ENCODE measurements around the gene VSIG8. TPM values are rescaled to one million over a fixed set of nuclear protein-coding genes. Genes with fewer than 3 reads are reported as not detected.

VSIG8 gene
- total RNA-seq, 1 donor from 2014 or later = not detected

- H3K9me3 ChIP-seq = no peaks in the 10 kb centered on the region
- no peak for TF ChIP-seq CTCF (IDR thresholded peaks at IDR 0.05)
- no peaks in the 10 kb centered on the region for H3K36me3 ChIP-seq
- ATAC-seq = no peak
- H3K4me3 ChIP-seq = no peak overlapping the region
- no peaks in the 10 kb centered on the region for H3K27me3 ChIP-seq
- H3K27ac ChIP-seq = no peak overlapping the region
- peaks cover 10% of the 10 kb centered on the region for H3K4me1 ChIP-seq
- intact Hi-C loops (cut with DNase I) = no loop called here
- DNase-seq = no peak
Observed at GRCh38 chr1:159848326-159848725, 14.1 kb downstream of the VSIG8 start.

- Histone ChIP-seq H3K27ac (no peak overlapping the region), H3K27me3 (no peaks in the 10 kb centered on the region), H3K9me3 (no peaks in the 10 kb centered on the region), H3K36me3 (no peaks in the 10 kb centered on the region), H3K4me1 (no peaks in the 10 kb centered on the region), H3K4me3 (no peak overlapping the region)
- intact Hi-C loops (cut with DNase I) = no loop called here
- no peak for TF ChIP-seq CTCF (IDR thresholded peaks at IDR 0.05)
- DNase-seq (no peak), ATAC-seq (no peak)
Observed at GRCh38 chr1:159847231-159847630, 15.2 kb downstream of the VSIG8 start.

DNA sequence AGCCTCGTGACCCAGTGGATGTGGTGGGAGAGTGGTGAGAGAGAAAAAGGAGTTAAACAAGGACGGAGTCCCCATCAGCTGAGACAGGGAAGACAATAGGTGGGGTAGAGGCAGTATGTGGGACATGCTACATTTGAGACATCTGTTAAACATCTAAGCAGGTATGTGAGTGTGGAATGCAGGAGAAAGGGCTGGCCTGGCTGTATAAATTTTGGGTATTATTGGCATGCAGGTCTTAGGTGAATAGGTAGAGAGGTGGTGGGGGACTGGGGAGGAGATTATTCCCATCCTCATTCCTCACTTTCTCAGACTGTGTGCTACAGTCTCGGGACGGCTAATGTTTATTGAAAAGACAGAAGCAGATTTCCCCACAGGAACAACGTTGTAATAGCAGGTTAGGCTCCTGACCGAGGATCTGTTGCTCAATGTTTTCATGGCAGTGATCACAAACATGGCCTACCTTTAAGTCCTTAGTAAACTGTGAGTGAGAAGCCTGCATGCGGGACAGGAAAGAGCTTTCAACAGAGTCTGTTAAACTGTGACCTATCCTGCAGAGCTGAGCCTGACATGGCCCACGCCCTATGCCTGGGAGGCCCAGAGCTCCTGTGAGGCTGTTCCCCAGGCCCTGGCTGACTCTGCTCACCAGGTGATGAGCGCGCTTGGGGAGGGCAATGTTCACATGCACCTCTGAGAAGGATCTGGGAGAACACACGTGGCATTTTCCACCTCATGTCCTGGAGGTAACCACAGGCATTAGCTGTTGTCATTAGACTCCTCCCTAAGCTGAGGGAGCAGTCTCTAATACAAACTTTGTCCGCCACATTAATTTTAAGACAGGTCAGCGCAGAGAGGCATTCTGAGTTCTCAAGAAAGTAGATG is 16.5 kb downstream of the VSIG8 start:
- H3K4me3 ChIP-seq = no peak overlapping the region
- H3K27ac ChIP-seq = no peak overlapping the region
- no peaks in the 10 kb centered on the region for H3K36me3 ChIP-seq
- no peak for TF ChIP-seq CTCF (IDR thresholded peaks at IDR 0.05)
- intact Hi-C loops (cut with DNase I) = no loop called here
- DNase-seq = no peak
- H3K9me3 ChIP-seq = no peaks in the 10 kb centered on the region
- no peaks in the 10 kb centered on the region for H3K27me3 ChIP-seq
- ATAC-seq = peak; percentile 35
- no peaks in the 10 kb centered on the region for H3K4me1 ChIP-seq

DNA sequence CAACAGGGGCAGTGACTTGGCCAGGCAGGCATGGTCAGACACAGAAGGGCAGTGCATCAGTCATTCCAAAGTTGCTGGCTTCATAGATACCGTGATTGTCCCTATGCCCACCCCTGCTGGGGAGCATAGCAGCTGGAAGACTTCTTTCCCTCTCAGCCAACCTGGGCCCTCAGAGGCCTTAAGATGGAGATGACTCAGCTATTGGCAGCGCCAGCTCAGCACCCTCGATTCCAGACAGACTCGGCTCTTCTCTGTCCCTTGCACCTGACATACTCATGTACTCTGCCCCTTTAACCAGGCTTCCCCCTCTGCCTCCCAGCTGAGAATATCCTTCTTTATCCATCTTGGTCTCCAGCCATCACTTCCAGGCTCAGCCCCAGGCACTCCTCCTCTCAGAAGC is 19.0 kb downstream of the VSIG8 start:
- ATAC-seq (no peak), DNase-seq (no peak)
- no peak for TF ChIP-seq CTCF (IDR thresholded peaks at IDR 0.05)
- Histone ChIP-seq H3K9me3 (no peaks in the 10 kb centered on the region), H3K27ac (no peak overlapping the region), H3K4me3 (no peak overlapping the region), H3K4me1 (no peaks in the 10 kb centered on the region), H3K36me3 (no peaks in the 10 kb centered on the region), H3K27me3 (no peaks in the 10 kb centered on the region)
- intact Hi-C loops (cut with DNase I) = no loop called here

DNA sequence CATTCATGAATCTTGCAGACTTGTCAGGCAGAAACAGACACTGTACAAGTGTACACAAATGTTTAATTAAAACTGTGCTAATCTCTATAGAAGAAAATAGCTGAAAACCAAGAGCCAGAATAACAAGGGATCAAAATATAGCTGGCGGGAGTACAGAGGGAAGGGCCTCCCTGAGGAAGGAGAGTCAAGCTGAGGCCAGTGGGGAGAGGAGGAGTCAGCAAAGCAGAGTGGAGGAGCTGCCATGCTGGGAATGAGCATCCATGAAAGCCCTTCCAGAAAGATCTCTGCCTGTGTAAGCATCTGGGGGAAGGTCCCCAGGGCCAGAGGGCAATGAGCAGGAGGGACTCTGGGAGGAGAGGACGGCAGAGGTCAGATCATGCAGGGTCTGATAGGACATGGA is 20.7 kb downstream of the VSIG8 start:
- Histone ChIP-seq H3K36me3 (no peaks in the 10 kb centered on the region), H3K27me3 (no peaks in the 10 kb centered on the region), H3K9me3 (no peaks in the 10 kb centered on the region), H3K4me1 (no peaks in the 10 kb centered on the region), H3K27ac (no peak overlapping the region), H3K4me3 (no peak overlapping the region)
- intact Hi-C loops (cut with DNase I) = no loop called here
- no peak for TF ChIP-seq CTCF (IDR thresholded peaks at IDR 0.05)
- DNase-seq (no peak), ATAC-seq (no peak)
